DND-41 (cell line): ENCODE measurements around the gene IGSF6.
"Not testable (repeated sequence)": the region's sequence is repeated elsewhere in the genome, so short reads cannot be mapped to it uniquely, and the experiment has no call there.

Source experiments
- CTCF ChIP-seq: IDR thresholded peaks from 2 replicates; pipeline ENCODE4 v1.5.1; 2012; ENCODE audit warnings: borderline replicate concordance, low read length, moderate library complexity, mild to moderate bottlenecking; ENCODE audit not compliant: poor library complexity, severe bottlenecking; ENCODE audit errors: extremely low read depth
- EZH2 ChIP-seq: IDR thresholded peaks from 3 replicates; pipeline ENCODE4 v1.6.1; 2012; ENCODE audit warnings: borderline replicate concordance, low read depth, mild to moderate bottlenecking, moderate library complexity, low read length, inconsistent platforms; ENCODE audit not compliant: severe bottlenecking

- not testable (repeated sequence) for TF ChIP-seq CTCF, EZH2
Measured at GRCh38 chr16:21605848-21606247, 46.6 kb downstream of the IGSF6 start.
